SU-DHL-6 (cell line): ENCODE data around the gene EMILIN2.

Source experiments
- H2AFZ ChIP-seq: fragments of 200-600 bp; sonication (generic); 2 replicates; pipeline ENCODE4 v1.6.1; 2014; ENCODE audit warnings: low read depth, mild to moderate bottlenecking, moderate library complexity, mixed read lengths, antibody characterized with exemption, low read length; ENCODE audit not compliant: severe bottlenecking
- H3F3A ChIP-seq: fragments of 200-600 bp; shearing (Covaris generic); 2 replicates; pipeline ENCODE4 v1.6.0; 2016; ENCODE audit warnings: antibody characterized with exemption, mild to moderate bottlenecking; ENCODE audit not compliant: insufficient read depth
- H3K27ac ChIP-seq: fragments of 200-600 bp; sonication (generic); 2 replicates; pipeline ENCODE4 v1.5.1; 2016; ENCODE audit warnings: low read depth, mild to moderate bottlenecking, low read length, moderate library complexity, mixed read lengths
- H3K27me3 ChIP-seq: fragments of 200-600 bp; sonication (generic), shearing (Covaris generic); 2 replicates; pipeline ENCODE4 v1.6.0; 2014; ENCODE audit warnings: mild to moderate bottlenecking, low read length
- H3K36me3 ChIP-seq: fragments of 200-600 bp; sonication (generic); 2 replicates; pipeline ENCODE4 v1.6.1; 2014; ENCODE audit warnings: mild to moderate bottlenecking, low read length, mixed read lengths
- H3K4me2 ChIP-seq: fragments of 300-600, 200-600 bp; shearing (Covaris generic), sonication (generic); 2 replicates; pipeline ENCODE4 v1.6.0; 2014; ENCODE audit warnings: low read length, low read depth, mild to moderate bottlenecking; ENCODE audit not compliant: poor library complexity, severe bottlenecking
- H3K4me3 ChIP-seq: fragments of 200-600 bp; sonication (generic); 2 replicates; pipeline ENCODE4 v1.5.1; 2014; ENCODE audit warnings: antibody characterized with exemption, low read length, mild to moderate bottlenecking, mixed read lengths; ENCODE audit not compliant: insufficient read depth, poor library complexity, severe bottlenecking
- H3K79me2 ChIP-seq: fragments of 200-600 bp; sonication (generic); 2 replicates; pipeline ENCODE4 v1.6.1; 2014; ENCODE audit warnings: mild to moderate bottlenecking, low read length, moderate library complexity; ENCODE audit not compliant: insufficient read depth
- H3K9ac ChIP-seq: fragments of 200-600 bp; sonication (generic); 2 replicates; pipeline ENCODE4 v1.7.0; 2014; ENCODE audit warnings: mild to moderate bottlenecking, low read length
- H3K9me2 ChIP-seq: fragments of 200-600 bp; sonication (generic); replicated peaks from 2 replicates; pipeline ENCODE4 v1.6.1; 2014; ENCODE audit warnings: low read length; ENCODE audit not compliant: insufficient read depth
- H3K9me3 ChIP-seq: fragments of 200-600 bp; sonication (generic); 2 replicates; pipeline ENCODE4 v1.6.1; 2014; ENCODE audit warnings: low read length, mixed read lengths; ENCODE audit not compliant: insufficient read depth
- H4K20me1 ChIP-seq: fragments of 200-600 bp; sonication (generic); 2 replicates; pipeline ENCODE4 v1.6.1; 2014; ENCODE audit warnings: low read depth, mild to moderate bottlenecking, antibody characterized with exemption, low read length, moderate library complexity, mixed read lengths
- EZH2phosphoT487 ChIP-seq: fragments of 200-600 bp; sonication (generic), shearing (Covaris generic); conservative IDR thresholded peaks from 2 replicates; pipeline ENCODE4 v1.6.1; 2018; ENCODE audit warnings: mild to moderate bottlenecking, antibody characterized with exemption, low read length, moderate library complexity, mixed read lengths
- TF ChIP-seq, protein P1 (sequence below): fragments of 200-600 bp; sonication (generic); IDR thresholded peaks from one replicate; pipeline ENCODE4 v1.5.1; 2017; ENCODE audit warnings: antibody characterized with exemption, mild to moderate bottlenecking, low read length, moderate library complexity; ENCODE audit not compliant: insufficient read depth, poor library complexity, severe bottlenecking

Gene EMILIN2

GRCh38 chr18:2839202-2839601, 7.6 kb upstream of the EMILIN2 start:
- H3K36me3 ChIP-seq = no peaks in the 10 kb centered on the region
- no peak overlapping the region for H3K4me2 ChIP-seq
- no peaks in the 10 kb centered on the region for H3F3A ChIP-seq
- H3K9me2 ChIP-seq = no peaks in the 10 kb centered on the region
- no peaks in the 10 kb centered on the region for H4K20me1 ChIP-seq
- no peaks in the 10 kb centered on the region for H3K79me2 ChIP-seq
- H3K4me3 ChIP-seq = no peak overlapping the region
- no peaks in the 10 kb centered on the region for H3K9me3 ChIP-seq
- H3K9ac ChIP-seq = no peak overlapping the region
- no peak for TF ChIP-seq EZH2phosphoT487
- TF ChIP-seq, protein P1, sequence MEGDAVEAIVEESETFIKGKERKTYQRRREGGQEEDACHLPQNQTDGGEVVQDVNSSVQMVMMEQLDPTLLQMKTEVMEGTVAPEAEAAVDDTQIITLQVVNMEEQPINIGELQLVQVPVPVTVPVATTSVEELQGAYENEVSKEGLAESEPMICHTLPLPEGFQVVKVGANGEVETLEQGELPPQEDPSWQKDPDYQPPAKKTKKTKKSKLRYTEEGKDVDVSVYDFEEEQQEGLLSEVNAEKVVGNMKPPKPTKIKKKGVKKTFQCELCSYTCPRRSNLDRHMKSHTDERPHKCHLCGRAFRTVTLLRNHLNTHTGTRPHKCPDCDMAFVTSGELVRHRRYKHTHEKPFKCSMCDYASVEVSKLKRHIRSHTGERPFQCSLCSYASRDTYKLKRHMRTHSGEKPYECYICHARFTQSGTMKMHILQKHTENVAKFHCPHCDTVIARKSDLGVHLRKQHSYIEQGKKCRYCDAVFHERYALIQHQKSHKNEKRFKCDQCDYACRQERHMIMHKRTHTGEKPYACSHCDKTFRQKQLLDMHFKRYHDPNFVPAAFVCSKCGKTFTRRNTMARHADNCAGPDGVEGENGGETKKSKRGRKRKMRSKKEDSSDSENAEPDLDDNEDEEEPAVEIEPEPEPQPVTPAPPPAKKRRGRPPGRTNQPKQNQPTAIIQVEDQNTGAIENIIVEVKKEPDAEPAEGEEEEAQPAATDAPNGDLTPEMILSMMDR = no peak
- H2AFZ ChIP-seq = no peak overlapping the region
- no peaks in the 10 kb centered on the region for H3K27me3 ChIP-seq
- no peak overlapping the region for H3K27ac ChIP-seq

DNA sequence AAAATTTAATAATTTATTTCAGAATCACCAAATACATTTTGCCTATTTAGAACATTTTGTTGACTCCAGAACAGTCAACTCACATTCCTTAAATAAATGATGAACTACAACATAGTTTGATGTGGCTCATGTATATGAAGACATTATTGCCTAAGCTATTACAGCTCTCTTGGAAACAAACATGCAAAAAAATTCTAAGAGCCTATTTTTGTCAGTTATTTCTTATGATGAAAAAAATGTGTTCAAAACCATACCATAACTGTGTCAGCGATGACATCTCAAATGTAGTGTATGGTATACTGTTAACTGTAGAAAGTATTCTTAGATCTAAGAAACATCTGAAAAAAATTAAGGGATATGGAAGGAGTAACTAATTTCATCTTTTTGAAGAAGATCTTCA, 6.3 kb upstream of the EMILIN2 start:
- no peak overlapping the region for H3K4me3 ChIP-seq

DNA sequence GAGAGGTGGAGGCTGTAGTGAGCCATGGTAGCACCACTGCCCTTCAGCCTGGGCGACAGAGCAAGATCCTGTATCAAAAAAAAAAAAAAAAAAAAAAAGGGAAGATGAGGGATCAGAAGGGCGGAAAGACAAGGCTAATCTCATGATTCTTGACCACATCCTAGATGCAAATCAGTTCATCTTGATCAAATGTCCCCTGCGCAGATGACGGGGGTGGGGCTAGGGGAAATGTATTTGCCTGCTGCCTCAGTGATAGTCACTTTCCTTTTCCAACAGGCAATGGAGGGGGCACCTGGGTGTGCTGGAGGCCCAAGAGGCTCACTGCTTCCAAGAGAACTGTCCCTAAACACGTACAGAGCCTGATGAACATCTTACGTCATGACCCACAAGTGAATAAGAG, 3.7 kb upstream of the EMILIN2 start:
- no peaks in the 10 kb centered on the region for H3K27me3 ChIP-seq
- TF ChIP-seq, protein P1 = no peak
- no peak for TF ChIP-seq EZH2phosphoT487

More for the DNA sequence above, 6.3 kb upstream of the EMILIN2 start:
- H3K9me3 ChIP-seq = no peaks in the 10 kb centered on the region
- H4K20me1 ChIP-seq = no peaks in the 10 kb centered on the region
- no peaks in the 10 kb centered on the region for H3K36me3 ChIP-seq
- no peak for TF ChIP-seq EZH2phosphoT487
- no peaks in the 10 kb centered on the region for H3F3A ChIP-seq
- no peaks in the 10 kb centered on the region for H3K9me2 ChIP-seq
- no peak overlapping the region for H3K27ac ChIP-seq
- no peak overlapping the region for H2AFZ ChIP-seq
- no peak overlapping the region for H3K9ac ChIP-seq
- no peaks in the 10 kb centered on the region for H3K79me2 ChIP-seq
- H3K27me3 ChIP-seq = no peaks in the 10 kb centered on the region
- no peak overlapping the region for H3K4me2 ChIP-seq

DNA sequence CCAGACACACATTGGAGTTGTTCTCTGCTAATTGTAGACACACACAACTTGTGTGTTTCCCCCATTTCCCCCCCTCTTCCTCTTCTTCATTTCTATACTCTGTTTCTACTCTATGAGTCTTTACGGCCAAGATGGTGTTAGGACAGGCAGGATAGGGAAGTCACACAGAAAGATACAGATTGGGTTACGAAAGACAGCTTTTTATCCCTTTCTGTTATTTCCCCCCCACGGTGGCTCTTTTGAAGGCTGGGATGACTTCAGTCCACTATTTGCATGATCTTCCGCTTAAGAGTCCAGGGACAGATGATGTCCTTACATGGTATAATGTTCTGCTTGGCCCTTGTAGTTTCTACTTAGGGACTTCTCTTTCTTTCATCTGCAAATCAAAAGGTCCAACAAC, 1.6 kb upstream of the EMILIN2 start:
- Histone ChIP-seq H3K27ac (no peak overlapping the region), H3K36me3 (no peaks in the 10 kb centered on the region), H3K4me2 (no peak overlapping the region), H3K9ac (no peak overlapping the region), H3K9me2 (no peaks in the 10 kb centered on the region), H3K27me3 (no peaks in the 10 kb centered on the region), H2AFZ (no peak overlapping the region), H3K9me3 (no peaks in the 10 kb centered on the region), H4K20me1 (no peaks in the 10 kb centered on the region), H3K4me3 (no peak overlapping the region), H3K79me2 (no peaks in the 10 kb centered on the region), H3F3A (no peaks in the 10 kb centered on the region)
- TF ChIP-seq, protein P1 = no peak
- TF ChIP-seq EZH2phosphoT487 = no peak

More for the DNA sequence above, 3.7 kb upstream of the EMILIN2 start:
- Histone ChIP-seq H3K4me2 (no peak overlapping the region), H3K9me2 (no peaks in the 10 kb centered on the region), H2AFZ (no peak overlapping the region), H3K36me3 (no peaks in the 10 kb centered on the region), H3K4me3 (no peak overlapping the region), H3F3A (no peaks in the 10 kb centered on the region), H3K27ac (no peak overlapping the region), H3K9me3 (no peaks in the 10 kb centered on the region), H4K20me1 (no peaks in the 10 kb centered on the region), H3K9ac (no peak overlapping the region), H3K79me2 (no peaks in the 10 kb centered on the region)
